AG04449 (cell line): ENCODE measurements around the gene SPATA22.
"Not testable (repeated sequence)": the region's sequence is repeated elsewhere in the genome, so short reads cannot be mapped to it uniquely, and the experiment has no call there.

Experiments used
- CTCF ChIA-PET: fragments of 350-600 bp; formaldehyde crosslinking; extraction: SDS; loops from one replicate; lab custom pipeline; 2021; ENCODE audit warnings: antibody characterized with exemption; lab: Yijun Ruan, JAX
- POLR2A ChIA-PET: fragments of 400-600, 350-600 bp; formaldehyde crosslinking; extraction: SDS; loops from one replicate; lab custom pipeline; 2020; ENCODE audit warnings: antibody characterized with exemption, inconsistent platforms; lab: Yijun Ruan, JAX
- DNase-seq: peaks from one replicate; pipeline ENCODE4 v3.0.0-alpha.2; 2010; ENCODE audit warnings: low read depth, low spot score
- H3K4me3 ChIP-seq: 2 replicates; pipeline ENCODE4 v1.5.1; 2011; ENCODE audit warnings: low read depth, mild to moderate bottlenecking, control low read depth, low read length
- TF ChIP-seq, protein P1 (sequence below): IDR thresholded peaks from one replicate; pipeline ENCODE4 v1.5.1; 2011; ENCODE audit warnings: mild to moderate bottlenecking, moderate library complexity, low read length, control low read depth, inconsistent platforms; ENCODE audit not compliant: insufficient read depth; ENCODE audit errors: missing control alignments

Gene SPATA22

GRCh38 chr17:3448059-3448665, 23.5 kb downstream of the SPATA22 start:
- ChIA-PET POLR2A (no interaction called here), CTCF (no interaction called here)
- TF ChIP-seq, protein P1, sequence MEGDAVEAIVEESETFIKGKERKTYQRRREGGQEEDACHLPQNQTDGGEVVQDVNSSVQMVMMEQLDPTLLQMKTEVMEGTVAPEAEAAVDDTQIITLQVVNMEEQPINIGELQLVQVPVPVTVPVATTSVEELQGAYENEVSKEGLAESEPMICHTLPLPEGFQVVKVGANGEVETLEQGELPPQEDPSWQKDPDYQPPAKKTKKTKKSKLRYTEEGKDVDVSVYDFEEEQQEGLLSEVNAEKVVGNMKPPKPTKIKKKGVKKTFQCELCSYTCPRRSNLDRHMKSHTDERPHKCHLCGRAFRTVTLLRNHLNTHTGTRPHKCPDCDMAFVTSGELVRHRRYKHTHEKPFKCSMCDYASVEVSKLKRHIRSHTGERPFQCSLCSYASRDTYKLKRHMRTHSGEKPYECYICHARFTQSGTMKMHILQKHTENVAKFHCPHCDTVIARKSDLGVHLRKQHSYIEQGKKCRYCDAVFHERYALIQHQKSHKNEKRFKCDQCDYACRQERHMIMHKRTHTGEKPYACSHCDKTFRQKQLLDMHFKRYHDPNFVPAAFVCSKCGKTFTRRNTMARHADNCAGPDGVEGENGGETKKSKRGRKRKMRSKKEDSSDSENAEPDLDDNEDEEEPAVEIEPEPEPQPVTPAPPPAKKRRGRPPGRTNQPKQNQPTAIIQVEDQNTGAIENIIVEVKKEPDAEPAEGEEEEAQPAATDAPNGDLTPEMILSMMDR, result no peak
- H3K4me3 ChIP-seq, result no peak overlapping the region
- DNase-seq, result no peak

- CTCF ChIA-PET, result no interaction called here
- POLR2A ChIA-PET, result no interaction called here
- TF ChIP-seq, protein P1, result no peak
- H3K4me3 ChIP-seq, result no peak overlapping the region
- no peak for DNase-seq
Observed at GRCh38 chr17:3447625-3448024, 24.0 kb downstream of the SPATA22 start.

DNA sequence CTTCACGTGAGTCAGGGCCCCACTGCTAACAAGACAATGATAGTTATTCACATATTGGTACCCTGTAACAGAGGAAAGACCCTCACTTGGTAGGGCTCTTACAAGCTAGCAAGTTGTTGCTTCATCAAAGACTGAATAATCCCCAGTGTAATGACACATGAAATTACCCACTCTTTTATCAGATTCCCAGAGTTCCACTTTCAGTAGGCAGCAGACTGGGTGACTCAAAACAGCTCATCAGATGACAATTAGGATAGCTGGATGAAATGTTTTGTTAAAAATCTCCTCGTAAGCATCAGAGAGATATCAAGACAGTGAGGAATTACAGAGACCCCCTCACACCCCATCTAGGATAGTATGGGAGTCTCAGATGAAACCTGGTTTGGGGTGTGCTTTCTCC, 31.2 kb downstream of the SPATA22 start:
- ChIA-PET POLR2A (no interaction called here), CTCF (no interaction called here)
- no peak for DNase-seq
- no peak overlapping the region for H3K4me3 ChIP-seq
- TF ChIP-seq, protein P1, result no peak

- DNase-seq, result no peak
- TF ChIP-seq, protein P1, result no peak
- no peak overlapping the region for H3K4me3 ChIP-seq
- CTCF ChIA-PET, result no interaction called here
- POLR2A ChIA-PET, result no interaction called here
Observed at GRCh38 chr17:3438368-3438767, 33.3 kb downstream of the SPATA22 start.

DNA sequence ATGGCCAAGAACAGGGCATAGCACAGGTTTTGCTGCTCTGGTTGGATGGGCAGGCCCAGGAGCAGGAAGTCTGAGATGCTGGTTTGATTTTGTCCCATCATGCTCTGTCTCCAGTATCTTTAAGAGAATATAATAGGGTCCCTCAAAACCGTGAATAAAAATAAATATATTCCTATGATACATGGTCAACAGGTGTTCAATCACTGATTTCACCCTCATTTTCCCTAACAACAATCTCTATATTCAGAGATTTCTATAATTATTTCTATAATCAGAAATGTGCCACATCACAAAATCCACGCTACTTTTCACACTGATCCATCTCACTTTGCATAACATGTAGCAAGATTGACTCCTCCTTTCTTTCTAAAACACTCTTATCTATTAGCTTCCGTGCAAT, 37.9 kb downstream of the SPATA22 start, which contains the start of gene OR1E2:
Gene OR1E2, minus strand, starts transcription at position 101 of the 400 bp plus-strand sequence. Its CDS starts 0 bp downstream, at position 101.
- CTCF ChIA-PET, result no interaction called here
- no peak within 1 kb of the TSS for H3K4me3 ChIP-seq
- no peak for DNase-seq
- POLR2A ChIA-PET, result no interaction called here
- TF ChIP-seq, protein P1, result no peak

GRCh38 chr17:3433215-3433614, 38.4 kb downstream of the SPATA22 start:
- DNase-seq, CTCF ChIA-PET, POLR2A ChIA-PET, H3K4me3 ChIP-seq: not testable (repeated sequence)

DNA sequence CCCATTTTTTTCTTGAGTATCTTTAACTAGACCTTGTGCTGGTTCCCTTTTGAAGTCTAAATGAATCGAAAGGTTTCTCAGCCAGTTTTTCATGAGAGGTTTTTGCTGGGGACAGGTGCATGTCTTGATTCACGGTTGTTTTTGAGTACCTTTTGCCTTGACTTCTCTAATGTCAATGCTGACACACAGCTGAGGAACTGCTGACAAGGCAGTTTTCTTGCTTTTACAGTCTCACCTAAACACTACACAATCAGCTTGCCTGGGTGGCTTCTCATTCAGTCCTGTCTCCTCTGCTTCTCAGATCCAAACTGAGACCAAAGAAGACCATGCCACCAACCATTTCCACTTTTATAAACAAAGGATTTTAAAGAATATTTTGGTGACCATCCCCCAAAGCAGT, 53.4 kb downstream of the SPATA22 start:
- ChIA-PET CTCF (no interaction called here), POLR2A (no interaction called here)
- no peak overlapping the region for H3K4me3 ChIP-seq
- DNase-seq, result no peak
- TF ChIP-seq, protein P1, result no peak
